GM19351 (cell line): ENCODE results near the gene IL31RA.

Experiments used
- ATAC-seq: cut with Tn5 transposase; IDR thresholded peaks from one replicate; pipeline ENCODE4 v1.9.1; 2021; ENCODE audit warnings: mild to moderate bottlenecking, moderate library complexity; ENCODE audit not compliant: unreplicated experiment

Gene IL31RA

DNA sequence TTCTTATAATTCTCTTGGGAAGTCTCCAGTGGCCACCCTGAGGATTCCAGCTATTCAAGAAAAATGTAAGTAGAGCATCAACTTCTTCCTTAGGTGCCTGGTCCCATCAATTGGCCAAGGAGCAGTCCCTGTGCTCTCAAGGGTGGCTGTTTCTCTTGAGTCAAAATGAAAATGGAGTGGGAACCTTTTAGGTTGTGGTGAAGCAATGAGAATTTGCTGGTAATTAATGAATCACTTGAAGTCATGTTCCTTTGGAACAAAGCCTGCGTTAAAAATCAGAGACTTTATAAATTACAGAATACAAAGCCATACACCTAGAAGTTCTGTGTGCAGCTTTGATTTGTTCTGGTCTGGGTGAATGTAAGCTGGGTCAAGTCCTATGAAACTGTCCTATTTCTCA lies 48.9 kb downstream of the IL31RA start:
- ATAC-seq, result no peak

GRCh38 chr5:55900776-55901175 lies 49.6 kb downstream of the IL31RA start:
- no peak for ATAC-seq

DNA sequence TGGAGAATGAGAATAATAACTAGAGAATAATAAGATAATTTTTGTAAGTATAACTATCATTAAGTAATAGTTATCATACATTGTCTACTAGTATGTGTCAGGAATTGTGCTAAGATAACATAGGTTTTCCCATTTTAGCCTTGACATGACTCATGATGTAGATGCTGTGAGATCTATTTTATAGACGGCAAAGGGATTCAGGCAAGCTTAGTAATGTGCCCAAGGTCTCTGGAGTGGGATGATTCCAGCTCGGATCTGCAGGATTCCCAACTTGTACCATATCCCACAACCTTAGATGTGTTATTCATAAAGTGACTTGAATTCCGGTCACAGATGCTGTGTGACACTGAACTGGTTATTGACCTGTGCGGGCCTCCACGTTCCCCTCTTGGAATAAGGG lies 51.5 kb downstream of the IL31RA start:
- no peak for ATAC-seq

DNA sequence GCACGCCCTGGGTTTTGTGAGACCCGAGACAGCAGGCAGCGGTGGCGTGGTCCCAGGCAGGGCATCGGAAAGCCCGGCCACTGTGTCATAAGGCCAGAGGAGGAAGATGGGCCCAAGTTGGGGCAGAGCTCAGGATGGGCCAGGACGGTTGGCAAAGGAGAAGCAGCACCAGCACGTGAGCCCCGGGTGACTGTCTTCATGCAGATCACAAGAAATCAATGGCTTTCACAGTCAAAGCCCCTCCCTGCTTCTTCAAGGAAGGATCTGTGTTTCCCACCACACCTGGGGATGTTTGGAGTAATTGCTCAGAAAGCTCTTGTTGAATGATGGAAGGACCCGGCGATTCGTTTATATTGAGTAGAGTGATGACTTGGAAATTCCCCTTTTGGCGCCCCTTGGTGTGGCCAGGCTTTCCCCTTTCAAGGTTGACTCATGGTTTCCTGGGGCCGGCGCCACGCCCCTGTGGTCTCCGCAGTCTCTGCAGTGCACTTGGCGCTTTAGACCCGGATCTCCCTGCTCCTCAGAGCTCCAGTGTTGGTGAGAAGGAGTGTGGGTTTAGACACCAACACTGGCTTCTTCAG lies 52.1 kb downstream of the IL31RA start:
- ATAC-seq, result peak; percentile 93

DNA sequence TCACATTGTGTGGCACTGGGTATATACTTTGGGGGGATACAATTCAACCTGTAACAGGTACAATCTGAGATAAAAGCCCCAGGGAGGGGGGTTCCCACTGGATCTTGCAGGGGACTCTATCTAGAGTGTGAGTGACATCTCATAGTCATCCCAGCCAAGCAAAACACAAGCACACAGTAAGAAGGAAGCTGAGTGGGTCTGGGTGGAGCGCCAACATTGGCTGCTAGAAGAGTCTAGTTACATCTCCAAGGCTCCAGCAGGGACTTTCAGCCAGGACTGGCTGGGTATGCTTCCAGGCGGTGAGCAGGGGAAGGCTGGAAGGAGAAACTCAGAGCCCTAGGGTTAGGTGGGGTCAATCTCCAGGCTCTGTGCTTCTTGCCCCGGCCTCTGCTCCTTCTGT lies 53.0 kb downstream of the IL31RA start:
- ATAC-seq, result no peak

DNA sequence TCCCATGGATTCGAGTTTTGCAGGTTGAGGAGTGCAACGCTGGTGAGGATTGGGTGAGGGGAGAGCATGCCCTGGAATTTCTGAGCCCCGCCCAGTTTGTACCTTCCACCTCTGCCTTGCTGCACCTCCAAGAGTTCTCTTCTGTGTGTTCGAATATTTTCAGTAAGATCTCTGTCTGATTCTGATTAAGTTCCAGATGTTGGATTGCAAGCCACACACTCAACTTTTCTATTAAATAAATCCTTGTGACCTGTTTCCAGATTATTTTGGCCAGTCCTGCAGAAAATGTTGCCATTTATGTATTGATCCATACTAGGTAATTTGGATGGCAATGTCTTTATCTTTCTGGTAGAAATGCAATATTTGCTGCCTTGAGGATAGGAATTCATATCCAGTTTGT lies 54.1 kb downstream of the IL31RA start:
- no peak for ATAC-seq

GRCh38 chr5:55907927-55908326 lies 56.8 kb downstream of the IL31RA start:
- no peak for ATAC-seq

- no peak for ATAC-seq
These were observed 57.6 kb downstream of the IL31RA start for GRCh38 chr5:55908804-55909203.

DNA sequence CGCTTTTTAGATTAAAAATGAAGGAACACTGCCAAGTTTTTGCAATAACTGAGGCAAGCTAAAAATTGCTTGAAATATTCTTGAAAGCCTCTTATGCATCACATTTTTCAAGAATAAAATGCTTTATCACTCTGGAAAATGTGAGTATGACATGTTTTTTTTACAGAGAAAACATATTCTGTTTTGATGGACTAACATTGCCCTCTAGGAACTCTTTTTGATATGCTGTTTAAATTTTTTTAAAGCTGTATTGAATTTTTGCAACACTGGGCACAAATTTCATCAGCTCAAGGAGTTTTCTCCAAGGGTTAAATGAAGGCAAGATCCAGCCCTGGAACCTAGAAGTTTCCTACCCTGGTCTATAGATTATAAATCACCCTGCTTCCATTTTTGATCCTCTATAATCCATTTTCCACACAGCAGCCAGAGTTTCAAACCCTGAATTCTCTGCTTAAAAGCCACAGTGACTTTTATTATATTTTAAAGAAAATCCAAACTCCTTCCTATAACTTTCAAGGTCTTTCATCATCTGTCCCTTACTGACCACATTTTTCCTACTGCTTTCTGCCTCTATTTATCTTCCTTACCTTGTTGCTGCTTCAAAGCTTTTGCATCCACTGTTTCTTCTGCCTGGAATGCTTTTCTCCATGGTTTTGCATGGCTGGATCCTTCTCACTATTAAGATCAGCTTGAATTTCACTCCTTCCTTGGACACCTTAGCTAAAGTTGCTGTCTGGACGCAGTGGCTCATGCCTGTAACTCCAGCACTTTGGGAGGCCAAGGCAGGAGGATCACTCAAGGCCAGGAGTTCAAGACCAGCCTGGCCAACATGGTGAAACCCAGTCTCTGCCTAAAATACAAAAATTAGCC lies 60.9 kb downstream of the IL31RA start:
- ATAC-seq, result no peak

GRCh38 chr5:55913466-55914413 lies 62.6 kb downstream of the IL31RA start:
- ATAC-seq, result no peak

- no peak for ATAC-seq
These were observed 63.8 kb downstream of the IL31RA start for GRCh38 chr5:55914971-55915370.

GRCh38 chr5:55915783-55916182 lies 64.6 kb downstream of the IL31RA start:
- ATAC-seq, result no peak

GRCh38 chr5:55916986-55917385 lies 65.8 kb downstream of the IL31RA start:
- no peak for ATAC-seq

GRCh38 chr5:55917402-55918086 lies 66.4 kb downstream of the IL31RA start:
- no peak for ATAC-seq

GRCh38 chr5:55918087-55919035 lies 67.2 kb downstream of the IL31RA start:
- ATAC-seq, result no peak

DNA sequence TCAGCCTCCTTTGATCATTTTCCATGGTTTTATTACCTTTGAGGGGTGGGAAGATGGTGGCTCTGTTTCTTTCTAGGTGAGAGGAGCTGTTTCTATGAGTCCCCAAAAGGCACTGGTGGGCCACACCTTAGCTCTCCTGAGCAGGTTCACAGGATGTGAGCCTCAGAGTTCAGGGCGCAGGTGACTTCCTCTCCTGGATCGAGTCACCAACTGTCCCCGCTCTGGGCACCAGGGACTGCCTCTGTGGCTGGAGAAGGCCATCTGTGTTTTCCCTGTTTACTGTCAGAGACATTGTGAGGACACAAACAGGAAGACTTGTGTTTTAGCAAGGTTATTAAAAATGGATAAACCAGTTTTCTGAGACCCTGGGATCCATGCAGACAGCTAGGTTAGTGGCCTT lies 68.5 kb downstream of the IL31RA start:
- no peak for ATAC-seq

DNA sequence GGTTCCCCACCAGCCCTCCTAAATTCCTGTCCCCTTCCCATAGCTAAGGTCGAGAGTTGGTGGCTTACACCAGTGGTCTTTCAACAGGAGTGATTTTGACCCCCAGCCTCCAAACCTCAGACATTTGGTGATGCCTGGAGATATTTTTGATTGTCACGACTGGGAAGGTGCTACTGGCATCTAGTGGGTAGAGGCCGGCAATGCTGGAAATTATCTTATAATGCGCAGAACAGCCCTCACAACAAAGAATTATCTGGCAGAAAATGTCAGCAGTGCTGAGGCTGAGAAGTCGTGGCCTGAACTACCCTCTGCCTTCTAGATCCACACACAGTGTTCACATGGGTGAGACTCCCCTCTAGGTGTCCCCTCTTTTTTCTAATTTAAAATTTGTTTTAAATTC lies 69.6 kb downstream of the IL31RA start:
- no peak for ATAC-seq

DNA sequence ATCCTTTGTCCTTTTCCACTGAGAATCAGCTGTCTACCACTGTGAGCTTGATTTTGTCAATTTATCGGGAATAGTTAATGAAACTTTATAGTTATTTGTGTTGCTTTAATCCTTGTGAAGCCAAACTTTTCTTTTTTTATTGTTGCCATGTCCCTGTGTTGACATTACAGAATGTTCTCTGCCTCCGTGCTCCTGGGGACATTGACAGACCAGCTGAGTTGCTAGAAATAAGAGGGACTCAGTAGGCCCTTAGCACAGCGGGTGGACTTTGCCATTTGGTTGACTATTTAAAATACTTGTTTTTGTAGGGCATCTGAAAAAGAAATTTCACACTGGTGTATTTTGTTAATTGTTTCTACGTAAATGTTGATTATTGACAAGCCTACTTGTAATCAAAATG lies 70.5 kb downstream of the IL31RA start:
- no peak for ATAC-seq

GRCh38 chr5:55923177-55923771 lies 72.1 kb downstream of the IL31RA start:
- ATAC-seq, result no peak
